Measurements from ENCODE around the gene AHCYL2. TPM values are rescaled to one million over a fixed set of nuclear protein-coding genes. Genes with fewer than 3 reads are reported as not detected.
A peak's percentile ranks its signal among the peaks of the same experiment; 100 is the strongest.
"Not testable (repeated sequence)": the region's sequence is repeated elsewhere in the genome, so short reads cannot be mapped to it uniquely, and the experiment has no call there.

The AHCYL2 gene
- polyA plus RNA-seq, 3 donors: 25.6 to 35.0 (median 26.5) TPM

DNA sequence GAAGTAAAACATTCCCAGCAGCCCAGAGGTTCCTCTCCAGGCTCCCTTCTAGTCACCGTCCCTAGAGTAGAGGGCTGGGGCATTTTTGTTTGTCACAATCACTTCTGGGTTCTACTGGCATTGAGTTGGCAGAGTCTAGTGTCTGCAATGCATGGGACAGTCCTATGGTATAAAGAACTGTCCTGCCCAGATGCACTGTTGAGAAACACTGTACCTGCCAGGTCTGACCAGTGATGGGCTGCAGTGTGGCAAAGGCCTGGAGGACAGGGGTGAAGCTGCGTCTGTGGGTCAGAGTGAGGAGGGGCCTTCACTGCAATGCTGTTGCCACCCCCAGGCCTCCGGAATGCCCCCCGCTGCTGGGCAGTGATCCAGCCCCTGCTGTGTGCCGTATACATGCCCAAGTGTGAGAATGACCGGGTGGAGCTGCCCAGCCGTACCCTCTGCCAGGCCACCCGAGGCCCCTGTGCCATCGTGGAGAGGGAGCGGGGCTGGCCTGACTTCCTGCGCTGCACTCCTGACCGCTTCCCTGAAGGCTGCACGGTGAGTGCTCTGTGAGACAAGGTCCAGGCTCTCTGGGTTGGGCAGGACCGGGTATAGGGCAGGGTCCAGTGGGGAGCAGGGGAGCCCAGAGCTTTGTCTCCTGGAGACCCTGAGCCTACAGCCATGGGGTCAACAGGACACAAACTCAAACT lies 21.6 kb upstream of the AHCYL2 start:
- DNase-seq (ENCODE audit: extremely low read depth in 1 of 11, low read depth in 9 of 11, low spot score in 4 of 11): no peak

- DNase-seq (ENCODE audit: extremely low read depth in 1 of 11, low read depth in 9 of 11, low spot score in 4 of 11): no peak
These were observed 19.6 kb upstream of the AHCYL2 start for GRCh38 chr7:129205126-129205818.

DNA sequence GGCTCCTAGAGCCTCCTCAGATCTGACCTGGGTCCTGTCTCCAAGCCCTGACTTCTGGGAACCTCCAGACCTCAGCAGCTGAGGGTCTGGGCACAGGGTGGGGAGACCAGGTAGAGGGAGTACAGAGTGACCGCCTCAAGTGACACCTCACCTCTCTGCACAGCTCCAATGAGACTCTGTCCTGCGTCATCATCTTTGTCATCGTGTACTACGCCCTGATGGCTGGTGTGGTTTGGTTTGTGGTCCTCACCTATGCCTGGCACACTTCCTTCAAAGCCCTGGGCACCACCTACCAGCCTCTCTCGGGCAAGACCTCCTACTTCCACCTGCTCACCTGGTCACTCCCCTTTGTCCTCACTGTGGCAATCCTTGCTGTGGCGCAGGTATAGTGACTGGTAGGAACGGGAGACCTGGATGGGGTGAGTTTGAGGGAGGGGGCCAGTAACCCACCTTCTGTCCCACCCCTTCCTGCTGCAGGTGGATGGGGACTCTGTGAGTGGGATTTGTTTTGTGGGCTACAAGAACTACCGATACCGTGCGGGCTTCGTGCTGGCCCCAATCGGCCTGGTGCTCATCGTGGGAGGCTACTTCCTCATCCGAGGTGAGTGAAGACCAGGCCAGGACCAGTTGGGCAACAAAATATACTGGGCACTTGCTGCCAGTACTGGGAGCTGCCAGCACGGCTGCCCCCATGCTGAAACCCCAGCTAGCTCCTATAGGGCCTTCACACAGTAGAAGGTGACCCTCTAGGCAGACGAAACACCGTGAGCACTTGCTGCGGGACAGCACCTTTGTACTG lies 18.6 kb upstream of the AHCYL2 start:
- DNase-seq (ENCODE audit: extremely low read depth in 1 of 11, low read depth in 9 of 11, low spot score in 4 of 11): no peak

DNA sequence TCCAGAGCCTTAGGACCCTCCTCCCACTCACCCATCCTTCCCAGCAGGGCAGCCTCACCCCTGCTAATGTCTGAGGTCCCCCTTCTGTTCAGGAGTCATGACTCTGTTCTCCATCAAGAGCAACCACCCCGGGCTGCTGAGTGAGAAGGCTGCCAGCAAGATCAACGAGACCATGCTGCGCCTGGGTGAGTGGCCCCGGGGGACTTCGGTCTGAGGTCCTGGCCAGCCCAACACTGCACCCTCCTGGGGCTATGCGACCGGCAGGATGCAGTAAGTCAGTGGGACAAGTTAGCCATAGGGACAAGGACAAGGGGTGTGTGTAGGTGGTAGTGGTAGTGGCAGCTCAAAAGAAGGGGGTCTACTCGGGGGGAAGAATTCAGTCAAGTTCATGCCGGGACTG lies 16.2 kb upstream of the AHCYL2 start:
- DNase-seq (ENCODE audit: extremely low read depth in 1 of 11, low read depth in 9 of 11, low spot score in 4 of 11): no peak

- no peak for DNase-seq (ENCODE audit: extremely low read depth in 1 of 11, low read depth in 9 of 11, low spot score in 4 of 11)
These were observed 15.5 kb upstream of the AHCYL2 start for GRCh38 chr7:129209067-129209926.

GRCh38 chr7:129210256-129210988 lies 14.4 kb upstream of the AHCYL2 start:
- DNase-seq (ENCODE audit: extremely low read depth in 1 of 11, low read depth in 9 of 11, low spot score in 4 of 11): peak in 5 of 11 donors; percentile 31 to 53 (median 39)

DNA sequence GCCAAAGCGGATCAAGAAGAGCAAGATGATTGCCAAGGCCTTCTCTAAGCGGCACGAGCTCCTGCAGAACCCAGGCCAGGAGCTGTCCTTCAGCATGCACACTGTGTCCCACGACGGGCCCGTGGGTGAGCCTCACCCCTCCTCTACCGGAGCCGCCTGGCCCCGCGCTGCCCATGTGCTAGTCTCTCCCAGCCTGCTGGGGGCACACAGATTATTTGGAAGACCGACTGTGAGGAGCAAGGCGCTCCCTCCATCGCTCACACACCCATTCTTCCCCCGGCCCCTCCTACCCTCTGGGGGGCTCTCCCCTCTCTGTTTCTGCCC lies 13.9 kb upstream of the AHCYL2 start:
- no peak for DNase-seq (ENCODE audit: extremely low read depth in 1 of 11, low read depth in 9 of 11, low spot score in 4 of 11)

GRCh38 chr7:129212126-129212525 lies 12.7 kb upstream of the AHCYL2 start:
- no peak for DNase-seq (ENCODE audit: extremely low read depth in 1 of 11, low read depth in 9 of 11, low spot score in 4 of 11)

DNA sequence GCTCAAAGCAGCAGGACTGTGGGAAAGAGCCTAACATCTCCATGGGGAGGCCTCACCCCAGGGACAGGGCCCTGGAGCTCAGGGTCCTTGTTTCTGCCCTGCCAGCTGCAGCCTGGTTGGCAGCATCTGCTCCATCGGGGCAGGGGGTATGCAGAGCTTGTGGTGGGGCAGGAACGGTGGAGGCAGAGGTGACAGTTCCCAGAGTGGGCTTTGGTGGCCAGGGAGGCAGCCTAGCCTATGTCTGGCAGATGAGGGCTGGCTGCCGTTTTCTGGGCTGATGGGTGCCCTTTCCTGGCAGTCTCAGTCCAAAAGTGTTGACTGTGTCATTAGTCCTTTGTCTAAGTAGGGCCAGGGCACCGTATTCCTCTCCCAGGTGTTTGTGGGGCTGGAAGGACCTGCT lies 12.2 kb upstream of the AHCYL2 start:
- no peak for DNase-seq (ENCODE audit: extremely low read depth in 1 of 11, low read depth in 9 of 11, low spot score in 4 of 11)

DNA sequence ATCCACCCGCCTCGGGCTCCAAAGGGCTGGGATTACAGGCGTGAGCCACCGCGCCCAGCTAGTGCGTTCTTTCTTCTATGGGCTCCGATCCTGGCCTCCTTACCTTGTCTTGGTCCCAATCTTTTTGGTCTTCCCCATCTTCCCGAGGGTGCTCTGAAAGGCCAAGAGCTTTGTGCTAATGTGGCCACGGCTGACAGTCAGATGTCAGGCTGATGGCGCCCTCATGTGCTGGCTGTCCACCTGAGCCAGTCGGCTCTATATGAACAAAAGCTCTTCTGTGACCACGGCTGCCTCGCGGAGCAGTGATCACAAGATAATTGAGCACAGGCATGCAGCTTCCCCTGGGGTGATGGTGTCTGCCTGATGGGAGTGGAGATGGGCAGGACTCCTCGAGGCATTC lies 11.0 kb upstream of the AHCYL2 start:
- no peak for DNase-seq (ENCODE audit: extremely low read depth in 1 of 11, low read depth in 9 of 11, low spot score in 4 of 11)

DNA sequence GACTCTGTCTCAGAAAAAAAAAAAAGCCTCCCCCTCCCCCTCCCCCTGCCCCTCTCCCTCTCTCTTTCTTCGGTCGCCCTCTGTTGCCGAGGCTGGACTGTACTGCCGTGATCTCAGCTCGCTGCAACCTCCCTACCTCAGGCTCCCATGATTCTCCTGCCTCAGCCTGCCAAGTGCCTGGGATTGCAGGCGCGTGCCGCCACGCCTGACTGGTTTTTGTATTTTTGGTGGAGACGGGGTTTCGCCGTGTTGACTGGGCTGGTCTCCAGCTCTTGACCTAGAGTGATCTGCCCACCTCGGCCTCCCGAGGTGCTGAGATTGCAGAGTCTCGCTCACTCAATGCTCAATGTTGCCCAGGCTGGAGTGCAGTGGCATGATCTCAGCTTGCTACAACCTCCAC lies 9.1 kb upstream of the AHCYL2 start:
- DNase-seq (ENCODE audit: extremely low read depth in 1 of 11, low read depth in 9 of 11, low spot score in 4 of 11): not testable (repeated sequence)

DNA sequence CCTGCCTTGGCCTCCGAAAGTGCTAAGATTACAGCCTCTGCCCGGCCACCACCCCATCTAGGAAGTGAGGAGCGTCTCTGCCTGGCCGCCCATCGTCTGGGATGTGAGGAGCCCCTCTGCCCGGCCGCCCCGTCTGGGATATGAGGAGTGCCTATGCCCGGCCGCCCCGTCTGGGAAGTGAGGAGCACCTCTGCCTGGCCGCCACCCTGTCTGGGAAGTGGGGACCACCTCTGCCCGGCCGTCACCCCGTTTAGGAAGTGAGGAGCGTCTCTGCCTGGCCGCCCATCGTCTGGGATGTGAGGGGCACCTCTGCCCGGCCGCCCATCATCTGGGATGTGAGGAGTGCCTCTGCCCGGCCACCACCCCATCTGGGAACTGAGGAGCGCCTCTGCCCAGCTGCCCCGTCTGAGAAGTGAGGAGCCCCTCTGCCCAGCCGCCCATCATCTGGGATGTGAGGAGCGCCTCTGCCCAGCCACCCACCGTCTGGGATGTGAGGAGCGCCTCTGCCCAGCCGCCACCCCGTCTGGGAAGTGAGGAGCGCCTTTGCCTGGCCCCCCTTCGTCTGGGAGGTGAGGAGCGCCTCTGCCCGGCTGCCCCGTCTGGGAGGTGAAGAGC lies 8.6 kb upstream of the AHCYL2 start:
- DNase-seq (ENCODE audit: extremely low read depth in 1 of 11, low read depth in 9 of 11, low spot score in 4 of 11): not testable (repeated sequence)

- not testable (repeated sequence) for DNase-seq (ENCODE audit: extremely low read depth in 1 of 11, low read depth in 9 of 11, low spot score in 4 of 11)
These were observed 7.9 kb upstream of the AHCYL2 start for GRCh38 chr7:129216821-129217416.

GRCh38 chr7:129218514-129219062 lies 6.2 kb upstream of the AHCYL2 start:
- peak; percentile 65 to 87 (median 75) for DNase-seq (ENCODE audit: extremely low read depth in 1 of 11, low read depth in 9 of 11, low spot score in 4 of 11)

DNA sequence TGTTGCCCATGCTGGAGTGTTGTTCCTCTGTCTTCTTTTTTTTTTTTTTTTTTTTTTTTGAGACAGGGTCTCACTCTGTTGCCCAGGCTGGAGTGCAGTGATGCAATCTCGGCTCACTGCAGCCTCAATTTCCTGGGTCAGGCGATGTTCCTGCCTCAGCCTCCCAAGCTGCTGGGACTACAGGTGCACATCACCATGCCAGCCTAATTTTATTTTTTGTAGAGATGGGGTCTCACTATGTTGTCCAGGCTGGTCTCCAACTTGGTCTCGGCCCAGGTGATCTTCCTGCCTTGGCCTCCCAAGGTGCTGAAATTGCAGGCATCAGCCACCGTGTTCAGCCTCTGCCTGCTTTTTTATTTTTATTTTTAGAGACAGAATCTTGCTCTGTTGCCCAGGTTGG lies 5.7 kb upstream of the AHCYL2 start:
- DNase-seq (ENCODE audit: extremely low read depth in 1 of 11, low read depth in 9 of 11, low spot score in 4 of 11): not testable (repeated sequence)

DNA sequence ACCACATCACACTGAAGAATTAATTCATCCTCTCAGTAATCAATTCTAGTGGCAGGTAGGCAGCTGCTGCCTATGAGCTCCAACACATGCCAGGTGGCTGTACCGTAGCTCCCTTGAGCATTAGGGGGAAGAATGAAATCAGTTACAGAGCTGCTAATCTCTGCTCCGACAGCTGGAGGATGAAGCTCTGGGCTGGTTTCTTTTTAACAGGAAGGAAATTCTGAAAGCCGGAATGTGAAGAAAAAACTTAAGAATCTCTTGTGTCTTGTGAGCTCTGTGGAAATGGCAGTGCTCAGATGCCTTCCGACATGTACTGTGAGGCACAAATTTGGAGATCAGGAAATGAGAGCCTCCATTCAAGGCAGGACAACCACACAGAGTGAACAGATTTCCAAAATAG lies 2.8 kb upstream of the AHCYL2 start:
- no peak for DNase-seq (ENCODE audit: extremely low read depth in 1 of 11, low read depth in 9 of 11, low spot score in 4 of 11)

DNA sequence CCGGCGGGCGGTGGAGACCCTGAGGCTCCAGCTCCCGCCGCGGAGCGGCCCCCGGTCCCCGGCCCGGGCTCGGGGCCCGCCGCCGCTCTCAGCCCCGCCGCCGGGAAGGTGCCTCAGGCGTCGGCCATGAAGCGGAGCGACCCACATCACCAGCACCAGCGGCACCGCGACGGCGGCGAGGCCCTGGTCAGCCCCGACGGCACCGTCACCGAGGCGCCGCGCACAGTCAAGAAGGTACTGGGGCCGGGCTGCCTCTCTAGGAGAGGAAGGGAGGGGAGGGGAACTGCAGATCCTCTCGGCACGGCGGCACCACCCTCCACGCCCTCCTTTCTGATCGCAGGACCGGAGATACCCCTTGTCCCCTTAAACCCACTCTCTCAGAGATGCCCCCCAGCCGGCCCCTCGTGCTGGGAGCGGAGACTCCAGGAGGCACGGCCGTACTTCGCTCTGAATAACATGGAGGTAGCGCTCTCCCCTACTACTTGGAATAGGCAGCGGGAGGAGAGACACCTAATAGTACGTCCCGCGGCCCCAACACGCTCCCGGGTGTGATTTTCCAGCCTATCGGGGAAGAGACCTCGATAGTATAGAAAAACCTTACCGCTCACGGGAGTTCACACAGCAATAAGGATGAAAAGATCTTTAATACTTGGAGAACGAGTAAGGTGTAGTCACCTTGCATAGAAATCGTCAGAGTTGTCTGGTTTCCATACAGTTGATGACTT lies 538 bp downstream of the AHCYL2 start:
- peak in 5 of 11 donors; percentile 24 to 41 (median 36) for DNase-seq (ENCODE audit: extremely low read depth in 1 of 11, low read depth in 9 of 11, low spot score in 4 of 11)

All from renal cortex interstitium (tissue), 11 donors.